ENCODE data around the gene SNX8.
"Not testable (repeated sequence)": the region's sequence is repeated elsewhere in the genome, so short reads cannot be mapped to it uniquely, and the experiment has no call there.

DNA sequence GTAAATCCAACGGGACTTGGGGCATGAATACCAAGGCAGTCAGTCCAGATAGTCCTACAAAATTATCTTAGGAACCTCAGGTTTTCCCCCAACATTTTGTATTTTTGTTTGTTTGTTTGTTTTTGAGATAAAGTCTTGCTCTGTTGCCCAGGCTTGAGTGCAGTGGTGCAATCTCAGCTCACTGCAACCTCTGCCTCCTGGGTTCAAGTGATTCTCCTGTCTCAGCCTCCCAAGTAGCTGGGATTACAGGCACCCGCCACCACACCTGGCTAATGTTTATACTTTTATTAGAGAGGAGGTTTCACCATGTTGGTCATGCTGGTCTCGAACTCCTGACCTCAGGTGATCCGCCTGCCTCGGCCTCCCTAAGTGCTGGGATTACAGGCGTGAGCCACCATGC is 9.0 kb downstream of the SNX8 start:
- TF ChIP-seq, protein P1, sequence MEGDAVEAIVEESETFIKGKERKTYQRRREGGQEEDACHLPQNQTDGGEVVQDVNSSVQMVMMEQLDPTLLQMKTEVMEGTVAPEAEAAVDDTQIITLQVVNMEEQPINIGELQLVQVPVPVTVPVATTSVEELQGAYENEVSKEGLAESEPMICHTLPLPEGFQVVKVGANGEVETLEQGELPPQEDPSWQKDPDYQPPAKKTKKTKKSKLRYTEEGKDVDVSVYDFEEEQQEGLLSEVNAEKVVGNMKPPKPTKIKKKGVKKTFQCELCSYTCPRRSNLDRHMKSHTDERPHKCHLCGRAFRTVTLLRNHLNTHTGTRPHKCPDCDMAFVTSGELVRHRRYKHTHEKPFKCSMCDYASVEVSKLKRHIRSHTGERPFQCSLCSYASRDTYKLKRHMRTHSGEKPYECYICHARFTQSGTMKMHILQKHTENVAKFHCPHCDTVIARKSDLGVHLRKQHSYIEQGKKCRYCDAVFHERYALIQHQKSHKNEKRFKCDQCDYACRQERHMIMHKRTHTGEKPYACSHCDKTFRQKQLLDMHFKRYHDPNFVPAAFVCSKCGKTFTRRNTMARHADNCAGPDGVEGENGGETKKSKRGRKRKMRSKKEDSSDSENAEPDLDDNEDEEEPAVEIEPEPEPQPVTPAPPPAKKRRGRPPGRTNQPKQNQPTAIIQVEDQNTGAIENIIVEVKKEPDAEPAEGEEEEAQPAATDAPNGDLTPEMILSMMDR (IDR thresholded peaks at IDR 0.05; ENCODE audit: extremely low read depth in 1 of 2, insufficient read depth in 1 of 2, low read depth in 1 of 2, low read length in 2 of 2): not testable (repeated sequence)
- not testable (repeated sequence) for TF ChIP-seq POLR2AphosphoS5 (IDR thresholded peaks at IDR 0.05; ENCODE audit: insufficient read depth, low read depth, low read length)

All from endothelial cell of umbilical vein (primary cell).